IMR-90 (cell line): ENCODE measurements around the gene BTN2A1. TPM values are rescaled to one million over a fixed set of nuclear protein-coding genes. Genes with fewer than 3 reads are reported as not detected.

Source experiments
- ATAC-seq: fragments of 200-7000 bp; cut with Tn5 transposase; 2 replicates; pipeline ENCODE4 v1.9.1; 2020; ENCODE audit warnings: low read depth, mild to moderate bottlenecking, moderate library complexity
- BruUV-seq: library from RNA; stranded (reverse); fragments of 400-500 nt; replicated peaks from 2 replicates; lab custom pipeline; 2021; lab: Mats Ljungman, UMichigan
- CTCF ChIA-PET: fragments of 300-600 bp; formaldehyde crosslinking; extraction: SDS; loops from one replicate; lab custom pipeline; 2021; ENCODE audit warnings: antibody characterized with exemption; lab: Yijun Ruan, JAX
- POLR2A ChIA-PET: fragments of 300-600 bp; sonication (Branson Sonifier 250); formaldehyde crosslinking; loops from one replicate; lab custom pipeline; 2022; ENCODE audit warnings: antibody characterized with exemption; ENCODE audit not compliant: unreplicated experiment; lab: Charles Lee
- DNase-seq: peaks from one replicate; pipeline ENCODE4 v3.0.0; 2013
- H2AFZ ChIP-seq: replicated peaks from 2 replicates; pipeline ENCODE3; 2013; ENCODE audit warnings: low read length, mild to moderate bottlenecking; ENCODE audit not compliant: poor library complexity
- H2AK5ac ChIP-seq: 2 replicates; pipeline ENCODE4 v1.6.1; 2013; ENCODE audit warnings: low read depth, low read length, inconsistent platforms
- H2AK9ac ChIP-seq: replicated peaks from 2 replicates; pipeline ENCODE3; 2013; ENCODE audit warnings: mild to moderate bottlenecking, low read depth, low read length, moderate library complexity; ENCODE audit not compliant: poor library complexity
- H2BK120ac ChIP-seq: 2 replicates; pipeline ENCODE4 v1.6.1; 2013; ENCODE audit warnings: low read depth, low read length, inconsistent platforms
- H2BK15ac ChIP-seq: 3 replicates; pipeline ENCODE4 v1.6.1; 2013; ENCODE audit warnings: low read depth, low read length, inconsistent platforms
- H2BK20ac ChIP-seq: 2 replicates; pipeline ENCODE4 v1.6.1; 2013; ENCODE audit warnings: low read depth, mild to moderate bottlenecking, inconsistent platforms, low read length, moderate library complexity
- H2BK5ac ChIP-seq: 2 replicates; pipeline ENCODE4 v1.6.1; 2013; ENCODE audit warnings: mild to moderate bottlenecking, low read depth, low read length, inconsistent platforms; ENCODE audit not compliant: poor library complexity, severe bottlenecking
- H3K14ac ChIP-seq: replicated peaks from 2 replicates; pipeline ENCODE4 v1.6.1; 2013; ENCODE audit warnings: low read depth, low read length, inconsistent platforms
- H3K18ac ChIP-seq: 2 replicates; pipeline ENCODE4 v1.6.1; 2013; ENCODE audit warnings: low read depth, low read length, control low read depth
- H3K23ac ChIP-seq: 2 replicates; pipeline ENCODE4 v1.6.1; 2013; ENCODE audit warnings: low read depth, low read length, inconsistent platforms
- H3K27ac ChIP-seq: 2 replicates; pipeline ENCODE4 v1.5.1; 2013; ENCODE audit warnings: mild to moderate bottlenecking, control low read depth, low read length; ENCODE audit not compliant: insufficient read depth
- H3K27me3 ChIP-seq: 2 replicates; pipeline ENCODE4 v1.6.1; 2013; ENCODE audit warnings: low read length; ENCODE audit not compliant: control insufficient read depth, insufficient read depth
- H3K36me3 ChIP-seq: 2 replicates; pipeline ENCODE4 v1.6.1; 2013; ENCODE audit warnings: low read length, mixed read lengths; ENCODE audit not compliant: control insufficient read depth, insufficient read depth
- H3K4ac ChIP-seq: 2 replicates; pipeline ENCODE4 v1.6.1; 2013; ENCODE audit warnings: low read depth, low read length, inconsistent platforms
- H3K4me1 ChIP-seq: 2 replicates; pipeline ENCODE4 v1.6.1; 2013; ENCODE audit warnings: low read length, mixed read lengths; ENCODE audit not compliant: control insufficient read depth, insufficient read depth
- H3K4me2 ChIP-seq: 2 replicates; pipeline ENCODE4 v1.6.1; 2013; ENCODE audit warnings: low read depth, mild to moderate bottlenecking, control low read depth, low read length, moderate library complexity
- H3K4me3 ChIP-seq: 2 replicates; pipeline ENCODE4 v1.5.1; 2013; ENCODE audit warnings: low read depth, mild to moderate bottlenecking, control low read depth, low read length, moderate library complexity; ENCODE audit not compliant: insufficient read depth
- H3K56ac ChIP-seq: 2 replicates; pipeline ENCODE4 v1.6.1; 2013; ENCODE audit warnings: low read length, inconsistent platforms; ENCODE audit not compliant: insufficient read depth; ENCODE audit errors: extremely low read depth
- H3K79me1 ChIP-seq, 2 experiments: 2 replicates each; pipeline ENCODE4 v1.6.1; 2013; ENCODE audit warnings: low read length in 2 of 2, inconsistent platforms in 1 of 2, low read depth in 1 of 2
- H3K9ac ChIP-seq: 2 replicates; pipeline ENCODE4 v1.6.1; 2013; ENCODE audit warnings: low read depth, low read length, control low read depth
- H3K9me1 ChIP-seq: 2 replicates; pipeline ENCODE4 v1.6.1; 2013; ENCODE audit warnings: low read length, inconsistent platforms; ENCODE audit not compliant: insufficient read depth
- H3K9me3 ChIP-seq: 2 replicates; pipeline ENCODE4 v1.6.1; 2013; ENCODE audit warnings: low read length; ENCODE audit not compliant: control insufficient read depth, insufficient read depth
- H4K20me1 ChIP-seq: 2 replicates; pipeline ENCODE4 v1.6.1; 2013; ENCODE audit warnings: low read length, inconsistent platforms; ENCODE audit not compliant: insufficient read depth
- H4K5ac ChIP-seq: 2 replicates; pipeline ENCODE4 v1.6.1; 2013; ENCODE audit warnings: mild to moderate bottlenecking, low read depth, low read length, control low read depth
- H4K8ac ChIP-seq, 2 experiments: 2 replicates each; pipeline ENCODE4 v1.6.1; 2013; ENCODE audit warnings: low read depth in 2 of 2, low read length in 2 of 2, control low read depth in 1 of 2, inconsistent platforms in 1 of 2
- H4K91ac ChIP-seq: 2 replicates; pipeline ENCODE4 v1.6.1; 2013; ENCODE audit warnings: low read depth, low read length, inconsistent platforms; ENCODE audit not compliant: insufficient read depth
- CEBPB ChIP-seq: IDR thresholded peaks from 2 replicates; pipeline ENCODE4 v1.6.1; 2012; ENCODE audit warnings: low read depth, low read length, improper control_type of control experiment
- CHD1 ChIP-seq: IDR thresholded peaks from 2 replicates; pipeline ENCODE4 v1.6.1; 2012; ENCODE audit warnings: low read depth, low read length, improper control_type of control experiment
- CTCF ChIP-seq: conservative IDR thresholded peaks from 2 replicates; pipeline ENCODE4 v1.5.1; 2012; ENCODE audit warnings: mild to moderate bottlenecking, low read depth, low read length, improper control_type of control experiment
- ELK1 ChIP-seq: fragments of 150-350 bp; IDR thresholded peaks from 2 replicates; pipeline ENCODE4 v1.6.1; 2016; ENCODE audit warnings: low read depth, mild to moderate bottlenecking, low read length, moderate library complexity, borderline replicate concordance
- FOS ChIP-seq: fragments of 150-350 bp; IDR thresholded peaks from 2 replicates; pipeline ENCODE4 v1.6.1; 2016; ENCODE audit warnings: low read depth, low read length
- MAFK ChIP-seq: IDR thresholded peaks from 2 replicates; pipeline ENCODE4 v1.6.1; 2012; ENCODE audit warnings: low read depth, low read length, improper control_type of control experiment
- NFE2L2 ChIP-seq: fragments of 150-350 bp; IDR thresholded peaks from 2 replicates; pipeline ENCODE4 v1.6.1; 2016; ENCODE audit warnings: low read depth, mild to moderate bottlenecking, low read length
- POLR2A ChIP-seq: IDR thresholded peaks from 2 replicates; pipeline ENCODE4 v1.6.1; 2012; ENCODE audit warnings: mild to moderate bottlenecking, low read depth, low read length
- RAD21 ChIP-seq: IDR thresholded peaks from 2 replicates; pipeline ENCODE4 v1.6.1; 2012; ENCODE audit warnings: low read length, improper control_type of control experiment
- RFX5 ChIP-seq: IDR thresholded peaks from 2 replicates; pipeline ENCODE4 v1.8.0; 2012; ENCODE audit warnings: low read depth, mild to moderate bottlenecking, low read length, moderate library complexity
- SMC3 ChIP-seq: fragments of 150-350 bp; IDR thresholded peaks from 2 replicates; pipeline ENCODE4 v1.6.1; 2016; ENCODE audit warnings: low read depth, mild to moderate bottlenecking, antibody characterized with exemption, low read length, moderate library complexity
- USF2 ChIP-seq: fragments of 150-350 bp; IDR thresholded peaks from 2 replicates; pipeline ENCODE4 v1.6.1; 2017; ENCODE audit warnings: mild to moderate bottlenecking, antibody characterized with exemption, low read length, low read depth
- WGBS, 2 experiments: methylation state at CpG; one replicate each; pipeline versions ENCODE4 v1.1.5 to v1.1.7; 2013; ENCODE audit warnings: missing lambda C conversion rate in 2 of 2; ENCODE audit not compliant: insufficient read length in 1 of 2; ENCODE audit errors: extremely low coverage in 2 of 2; 5-methylcytosine and 5-hydroxymethylcytosine counted together
- dilution Hi-C: fragments of 300-500 bp; cut with HindIII; formaldehyde crosslinking; loops from one replicate; pipeline ENCODE4 v1.14.3; 2018; ENCODE audit warnings: low sequenced_read_pairs; ENCODE audit not compliant: unreplicated experiment
- in situ Hi-C: fragments of 300-500 bp; cut with MboI; formaldehyde crosslinking; loops from 3 replicates; pipeline ENCODE4 v1.14.3; 2019; ENCODE audit warnings: low sequenced_read_pairs, inconsistent platforms, mixed read lengths
- intact Hi-C: fragments of 100-400 bp; cut with micrococcal nuclease; formaldehyde crosslinking; loops from 2 replicates; pipeline ENCODE4 v1.10.0; 2022
- polyA plus RNA-seq, 3 experiments: library from polyadenylated mRNA; depleted of rRNA; stranded (reverse); fragments of >200 nt; gene quantifications; 2 replicates each; pipeline ENCODE4 v1.2.3, GENCODE V29; 2012; ENCODE audit warnings: low replicate concordance in 1 of 3
- total RNA-seq: library from RNA; depleted of rRNA; stranded (reverse); fragments of >200 nt; gene quantifications from 2 replicates; pipeline ENCODE4 v1.2.3, GENCODE V29; 2012

The BTN2A1 gene
- total and polyA plus RNA-seq, 2 of the 4 experiments (the other 2 are of a cell fraction) = 13.6 to 40.2 TPM

- no peak overlapping the region for H2BK120ac ChIP-seq
- no peak overlapping the region for H2AK9ac ChIP-seq
- no peak overlapping the region for H3K27ac ChIP-seq
- no peak overlapping the region for H3K14ac ChIP-seq
- TF ChIP-seq POLR2A = no peak
- TF ChIP-seq MAFK = no peak
- no peak for TF ChIP-seq CEBPB
- TF ChIP-seq USF2 = no peak
- TF ChIP-seq CHD1 = no peak
- no peak for TF ChIP-seq CTCF
- no peak for TF ChIP-seq FOS
- TF ChIP-seq SMC3 = no peak
- no peak for TF ChIP-seq RAD21
- TF ChIP-seq ELK1 = no peak
- no peak for TF ChIP-seq NFE2L2
- no peak for TF ChIP-seq RFX5
- dilution Hi-C loops = no loop called here
- DNase-seq = no peak
- H3K4me2 ChIP-seq = no peak overlapping the region
- no TSS peak for BruUV-seq
- H4K20me1 ChIP-seq = no peaks in the 10 kb centered on the region
- ATAC-seq = no peak
- H4K8ac ChIP-seq = no peak overlapping the region
- H3K18ac ChIP-seq = no peak overlapping the region
- no peaks in the 10 kb centered on the region for H3K9me1 ChIP-seq
- H2BK20ac ChIP-seq = no peak overlapping the region
- in situ Hi-C loops = no loop called here
- no peak overlapping the region for H3K4ac ChIP-seq
- H3K9ac ChIP-seq = no peak overlapping the region
- no peaks in the 10 kb centered on the region; the same call in 1 of the 2 replicates for H3K27me3 ChIP-seq
- H4K5ac ChIP-seq = no peak overlapping the region
- WGBS, 2 experiments = no CpG with 5 or more reads among the region's 2 CpGs
- no peak overlapping the region for H3K56ac ChIP-seq
- H3K9me3 ChIP-seq = peaks cover 3% of the 10 kb centered on the region; the same call in 1 of the 2 replicates
- no peak overlapping the region for H3K4me3 ChIP-seq
- H2BK5ac ChIP-seq = no peak overlapping the region
- no peak overlapping the region for H2AFZ ChIP-seq
- no peak overlapping the region for H3K23ac ChIP-seq
- POLR2A ChIA-PET = no interaction called here
- H4K91ac ChIP-seq = no peak overlapping the region
- intact Hi-C loops = no loop called here
- no peaks in the 10 kb centered on the region; the same call in 1 of the 2 replicates for H3K4me1 ChIP-seq
- no peak overlapping the region for H2AK5ac ChIP-seq
- H3K79me1 ChIP-seq = no peaks in the 10 kb centered on the region
- CTCF ChIA-PET = interaction anchor here (0.6 to 0.8 kb wide), 2 partner anchors 22 to 48 kb away, joined by 3 to 4 read pairs; no protein-coding TSS in a partner anchor
- no peak overlapping the region for H2BK15ac ChIP-seq
- H3K36me3 ChIP-seq = no peaks in the 10 kb centered on the region
These were observed 26.4 kb downstream of the BTN2A1 start for GRCh38 chr6:26484161-26484560.
